Suprapubic skin (tissue), 4 donors: ENCODE results near the gene PREPL. TPM values are rescaled to one million over a fixed set of nuclear protein-coding genes. Genes with fewer than 3 reads are reported as not detected.

Source experiments
- DNase-seq, 2 donors: peaks; one replicate each; pipeline ENCODE4 v3.0.0-alpha.2; 2019; ENCODE audit warnings: low spot score in 2 of 2
- H3K27ac ChIP-seq: fragments of 200-600 bp; sonication (generic); one replicate; pipeline ENCODE4 v1.5.1; 2019
- H3K27me3 ChIP-seq: fragments of 200-600 bp; sonication (generic); one replicate; pipeline ENCODE4 v1.5.1; 2019
- H3K36me3 ChIP-seq: fragments of 200-600 bp; sonication (generic); one replicate; pipeline ENCODE4 v1.5.1; 2019
- H3K4me1 ChIP-seq: fragments of 200-600 bp; sonication (generic); one replicate; pipeline ENCODE4 v1.5.1; 2019
- H3K4me3 ChIP-seq: fragments of 200-600 bp; sonication (generic); one replicate; pipeline ENCODE4 v1.5.1; 2019; ENCODE audit warnings: mild to moderate bottlenecking
- H3K9me3 ChIP-seq: fragments of 200-600 bp; sonication (generic); one replicate; pipeline ENCODE4 v1.5.1; 2019
- CTCF ChIP-seq, 2 donors: fragments of 200-600 bp in 1 of 2; fragments of 450-650 bp in 1 of 2; sonication (generic) in 1 of 2; IDR thresholded peaks; one replicate each; pipeline ENCODE4 v1.5.1; 2016 to 2019; ENCODE audit warnings: antibody characterized with exemption in 2 of 2, mild to moderate bottlenecking in 1 of 2, moderate library complexity in 1 of 2
- EP300 ChIP-seq: sonication (generic); formaldehyde crosslinking; IDR thresholded peaks from one replicate; pipeline ENCODE4 v1.6.1; 2017; ENCODE audit warnings: antibody characterized with exemption
- POLR2A ChIP-seq, 2 donors: fragments of 450-650 bp; IDR thresholded peaks; one replicate each; pipeline ENCODE4 v1.6.1; 2017; ENCODE audit warnings: antibody characterized with exemption in 2 of 2, mild to moderate bottlenecking in 2 of 2, moderate library complexity in 2 of 2
- POLR2AphosphoS5 ChIP-seq, 3 donors: sonication (generic); formaldehyde crosslinking; IDR thresholded peaks; one replicate each; pipeline ENCODE4 v1.6.1; 2017; ENCODE audit warnings: antibody characterized with exemption in 3 of 3
- WGBS: methylation state at CpG from one replicate; pipeline ENCODE4 v1.1.5; 2018; 5-methylcytosine and 5-hydroxymethylcytosine counted together
- total RNA-seq, 4 donors: library from RNA; depleted of rRNA; stranded (reverse); fragments of >200 nt; gene quantifications; one replicate each; pipeline ENCODE4 v1.1.0, GENCODE V29; 2016

PREPL gene
- total RNA-seq, 4 donors from 2014 or later = 25.9 to 51.9 (median 32.2) TPM

GRCh38 chr2:44296653-44297052, 64.6 kb downstream of the PREPL start:
- WGBS = 83% methylated on average over 5 of the region's 5 CpGs
- no peak for TF ChIP-seq POLR2A (IDR thresholded peaks at IDR 0.05)
- no peak for TF ChIP-seq CTCF (IDR thresholded peaks at IDR 0.05)
- no peak for TF ChIP-seq POLR2AphosphoS5 (IDR thresholded peaks at IDR 0.05)
- TF ChIP-seq EP300 = no peak
- Histone ChIP-seq H3K36me3 (no peaks in the 10 kb centered on the region), H3K9me3 (no peaks in the 10 kb centered on the region), H3K27me3 (no peaks in the 10 kb centered on the region), H3K4me1 (peaks cover 5% of the 10 kb centered on the region), H3K4me3 (no peak overlapping the region), H3K27ac (no peak overlapping the region)
- no peak for DNase-seq

DNA sequence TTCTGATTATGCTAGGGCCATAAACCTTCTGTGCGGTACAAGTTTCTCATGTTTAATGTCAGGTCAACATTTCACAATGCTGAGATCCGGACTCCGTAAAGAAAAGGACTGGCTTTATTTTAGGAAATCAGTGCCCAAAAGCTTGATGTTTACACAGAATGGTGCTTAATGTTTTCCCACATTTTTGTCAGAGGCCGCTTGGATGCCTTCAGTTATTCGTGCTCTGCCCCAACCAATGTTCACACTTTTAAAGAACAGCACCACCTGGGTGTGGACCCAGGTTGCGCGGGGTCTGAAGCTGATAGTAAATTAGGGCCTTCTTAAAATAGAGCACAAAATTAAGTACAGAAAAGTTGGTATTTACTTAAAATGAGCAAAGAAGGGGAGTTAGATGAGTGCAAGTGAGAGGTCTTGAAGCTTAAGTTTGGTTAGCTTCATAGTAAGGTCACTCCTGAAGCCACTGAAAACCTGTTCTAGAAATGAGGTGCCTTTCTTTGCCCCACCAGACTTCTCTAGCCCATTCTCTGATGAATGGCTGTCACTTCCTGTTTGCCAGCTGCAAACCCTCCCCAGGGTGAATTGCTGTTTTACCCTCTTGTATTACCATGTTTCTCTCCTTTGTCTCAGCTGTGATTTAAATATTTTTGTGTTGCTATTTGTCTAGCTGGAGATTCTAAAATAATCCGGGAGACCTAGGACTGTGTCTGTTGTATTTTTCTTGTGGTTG, 65.5 kb downstream of the PREPL start:
- Histone ChIP-seq H3K9me3 (no peaks in the 10 kb centered on the region), H3K4me1 (peaks cover 14% of the 10 kb centered on the region), H3K36me3 (no peaks in the 10 kb centered on the region), H3K27me3 (no peaks in the 10 kb centered on the region), H3K27ac (no peak overlapping the region), H3K4me3 (no peak overlapping the region)
- TF ChIP-seq EP300 = no peak
- no peak for TF ChIP-seq POLR2AphosphoS5 (IDR thresholded peaks at IDR 0.05)
- TF ChIP-seq POLR2A (IDR thresholded peaks at IDR 0.05) = no peak
- no peak for TF ChIP-seq CTCF (IDR thresholded peaks at IDR 0.05)
- no peak for DNase-seq
- 87% methylated on average over 8 of the region's 8 CpGs for WGBS

DNA sequence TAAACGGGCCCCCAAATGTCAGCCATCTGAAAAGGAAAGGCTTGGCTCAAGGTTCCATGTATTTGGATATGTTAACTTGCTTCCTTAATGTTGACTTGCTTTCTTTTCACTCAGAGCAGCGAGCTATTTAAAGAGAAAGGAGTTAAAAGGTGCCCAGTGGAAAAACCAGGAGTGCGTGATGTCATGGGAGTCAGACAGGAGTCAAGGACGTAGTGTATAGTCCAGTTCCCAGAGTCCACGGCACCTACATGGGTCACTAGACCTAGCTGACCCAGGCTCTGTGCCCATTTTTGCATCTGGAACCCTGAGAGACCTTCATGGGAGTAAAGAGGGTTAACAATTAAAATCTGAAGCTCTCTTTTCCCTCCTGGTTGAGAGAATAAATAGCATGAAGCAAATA, 66.2 kb downstream of the PREPL start:
- no peaks in the 10 kb centered on the region for H3K27me3 ChIP-seq
- WGBS = 92% methylated on average over 5 of the region's 5 CpGs
- no peak for TF ChIP-seq POLR2A (IDR thresholded peaks at IDR 0.05)
- TF ChIP-seq CTCF (IDR thresholded peaks at IDR 0.05) = no peak
- no peak for TF ChIP-seq POLR2AphosphoS5 (IDR thresholded peaks at IDR 0.05)
- TF ChIP-seq EP300 = no peak

DNA sequence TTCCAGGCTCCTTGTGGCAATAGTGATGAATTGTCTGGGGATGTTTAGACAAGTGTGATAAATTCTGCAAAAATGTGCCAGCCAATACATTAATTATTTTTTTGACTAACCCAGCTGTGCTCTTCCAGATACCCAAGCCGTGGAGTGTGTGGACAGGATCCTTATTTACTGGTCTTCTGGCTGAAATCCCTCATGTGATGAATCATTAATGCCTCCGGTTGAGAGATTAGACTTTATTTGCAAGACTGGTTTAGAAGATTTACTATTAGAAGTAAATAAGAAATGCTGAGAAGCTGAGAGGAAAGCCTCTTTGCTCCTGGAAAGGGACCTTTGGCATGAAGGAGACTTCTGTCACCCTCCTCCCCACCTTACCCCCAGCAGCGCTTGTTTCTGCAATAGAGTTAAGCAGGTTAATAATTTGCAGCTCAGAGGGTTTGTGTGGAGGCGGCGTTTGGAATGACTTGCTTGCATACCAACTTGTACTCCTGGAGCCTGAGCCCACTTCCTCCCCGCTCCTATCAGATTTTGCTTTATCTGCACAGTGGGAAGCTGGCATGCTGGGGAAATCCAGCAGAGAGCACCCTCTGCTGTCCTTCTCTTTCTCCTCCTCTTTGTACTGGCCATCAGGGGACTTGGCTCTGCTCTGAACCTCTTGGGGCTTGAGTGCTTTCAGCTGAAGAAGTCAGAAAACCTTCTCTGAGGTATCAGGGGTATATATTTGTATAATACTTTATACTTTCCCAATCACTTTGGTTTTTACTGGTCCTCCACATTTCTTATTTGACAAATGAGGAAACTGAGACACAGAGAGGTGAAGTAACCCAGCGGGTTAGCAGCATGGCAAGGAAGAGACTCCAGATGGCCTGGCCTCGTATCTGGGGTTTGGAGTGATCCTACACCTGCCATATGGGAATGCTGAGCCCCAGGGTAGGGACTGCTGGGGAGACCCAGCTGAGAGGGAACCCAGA, 69.7 kb downstream of the PREPL start:
- Histone ChIP-seq H3K27ac (no peak overlapping the region), H3K9me3 (no peaks in the 10 kb centered on the region), H3K27me3 (no peaks in the 10 kb centered on the region), H3K4me1 (peaks cover 14% of the 10 kb centered on the region), H3K4me3 (no peak overlapping the region), H3K36me3 (no peaks in the 10 kb centered on the region)
- DNase-seq = no peak
- TF ChIP-seq CTCF (IDR thresholded peaks at IDR 0.05) (peak in 1 of 2 donors; percentile 23), POLR2AphosphoS5 (IDR thresholded peaks at IDR 0.05) (no peak), POLR2A (IDR thresholded peaks at IDR 0.05) (no peak), EP300 (no peak)
- 27% methylated on average over 8 of the region's 8 CpGs for WGBS

More for the DNA sequence above, 66.2 kb downstream of the PREPL start:
- Histone ChIP-seq H3K9me3 (no peaks in the 10 kb centered on the region), H3K4me3 (no peak overlapping the region), H3K4me1 (peaks cover 14% of the 10 kb centered on the region), H3K36me3 (no peaks in the 10 kb centered on the region), H3K27ac (no peak overlapping the region)
- DNase-seq = no peak

DNA sequence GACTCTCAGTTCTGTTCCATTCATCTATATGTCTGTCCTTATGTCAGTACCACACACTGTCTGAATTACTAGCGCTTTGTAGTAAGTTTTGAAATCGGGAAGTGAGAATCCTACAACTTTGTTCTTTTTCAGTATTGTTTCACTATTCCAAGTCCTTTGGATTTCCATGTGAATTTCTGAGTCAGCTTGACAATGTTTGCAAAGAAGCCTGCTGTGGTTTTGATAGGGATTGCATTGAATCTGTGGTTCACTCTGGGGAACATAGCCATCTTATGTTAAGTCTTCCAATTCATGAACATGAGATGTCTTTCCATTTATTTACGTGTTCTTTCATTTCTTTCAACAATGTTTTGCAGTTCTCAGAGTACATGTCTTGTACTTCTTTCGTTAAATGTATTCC, 71.0 kb downstream of the PREPL start:
- Histone ChIP-seq H3K9me3 (no peaks in the 10 kb centered on the region), H3K27me3 (no peaks in the 10 kb centered on the region), H3K4me3 (no peak overlapping the region), H3K27ac (no peak overlapping the region), H3K4me1 (peaks cover 14% of the 10 kb centered on the region), H3K36me3 (no peaks in the 10 kb centered on the region)
- TF ChIP-seq POLR2AphosphoS5 (IDR thresholded peaks at IDR 0.05) (no peak), POLR2A (IDR thresholded peaks at IDR 0.05) (no peak), EP300 (no peak), CTCF (IDR thresholded peaks at IDR 0.05) (no peak)
- DNase-seq = no peak
- 87% methylated on average over 4 of the region's 4 CpGs for WGBS
